Mesendoderm (in vitro differentiated cells): ENCODE data around the gene KLF6.
A peak's percentile ranks its signal among the peaks of the same experiment; 100 is the strongest.

Source experiments
- DNase-seq: peaks from one replicate; pipeline ENCODE4 v3.0.0; 2013
- H2AK5ac ChIP-seq: 2 replicates; pipeline ENCODE4 v1.6.1; 2013; ENCODE audit warnings: low read length, inconsistent platforms
- H2BK120ac ChIP-seq: 2 replicates; pipeline ENCODE4 v1.6.1; 2013; ENCODE audit warnings: low read depth, mild to moderate bottlenecking, low read length, moderate library complexity, mixed read lengths
- H2BK15ac ChIP-seq: replicated peaks from 2 replicates; pipeline ENCODE4 v1.6.1; 2013; ENCODE audit warnings: low read depth, mild to moderate bottlenecking, moderate library complexity
- H2BK5ac ChIP-seq: 2 replicates; pipeline ENCODE4 v1.6.1; 2013; ENCODE audit warnings: low read length, inconsistent platforms
- H3K18ac ChIP-seq: 2 replicates; pipeline ENCODE4 v1.6.1; 2013; ENCODE audit warnings: mild to moderate bottlenecking, low read length, mixed read lengths
- H3K23ac ChIP-seq: one replicate; pipeline ENCODE4 v1.6.1; 2013; ENCODE audit warnings: low read length
- H3K27ac ChIP-seq: 2 replicates; pipeline ENCODE4 v1.5.1; 2013; ENCODE audit warnings: low read depth, mild to moderate bottlenecking, inconsistent platforms, low read length, moderate library complexity
- H3K27me3 ChIP-seq: 2 replicates; pipeline ENCODE4 v1.6.1; 2013; ENCODE audit warnings: low read length, control low read depth, mild to moderate bottlenecking, inconsistent platforms; ENCODE audit not compliant: insufficient read depth, poor library complexity
- H3K36me3 ChIP-seq: 2 replicates; pipeline ENCODE4 v1.6.1; 2013; ENCODE audit warnings: low read length, inconsistent platforms; ENCODE audit not compliant: control insufficient read depth, insufficient read depth
- H3K4ac ChIP-seq: one replicate; pipeline ENCODE4 v1.6.1; 2013; ENCODE audit warnings: low read depth, mild to moderate bottlenecking, low read length, moderate library complexity
- H3K4me1 ChIP-seq: 2 replicates; pipeline ENCODE4 v1.6.1; 2013; ENCODE audit warnings: low read depth, low read length, inconsistent platforms; ENCODE audit not compliant: control insufficient read depth
- H3K4me2 ChIP-seq: 2 replicates; pipeline ENCODE4 v1.6.1; 2013; ENCODE audit warnings: low read length
- H3K4me3 ChIP-seq: 2 replicates; pipeline ENCODE4 v1.5.1; 2013; ENCODE audit warnings: mild to moderate bottlenecking, low read length
- H3K56ac ChIP-seq: one replicate; pipeline ENCODE4 v1.6.1; 2013; ENCODE audit warnings: low read length
- H3K79me1 ChIP-seq: 2 replicates; pipeline ENCODE4 v1.6.1; 2013; ENCODE audit warnings: low read length, inconsistent platforms
- H3K79me2 ChIP-seq: 2 replicates; pipeline ENCODE4 v1.6.1; 2013; ENCODE audit warnings: mild to moderate bottlenecking, low read length; ENCODE audit not compliant: control insufficient read depth, insufficient read depth
- H3K9ac ChIP-seq: 2 replicates; pipeline ENCODE4 v1.6.1; 2013; ENCODE audit warnings: low read length, inconsistent platforms
- H4K5ac ChIP-seq: one replicate; pipeline ENCODE4 v1.6.1; 2013; ENCODE audit warnings: low read length
- H4K8ac ChIP-seq: one replicate; pipeline ENCODE4 v1.6.1; 2013; ENCODE audit warnings: low read depth, mild to moderate bottlenecking, control low read depth, low read length, moderate library complexity
- WGBS: extraction: QIAGEN DNeasy Blood & Tissue Kit; methylation state at CpG from one replicate; pipeline ENCODE4 v1.1.7; 2013; ENCODE audit warnings: low lambda C conversion rate, missing lambda C conversion rate; ENCODE audit not compliant: insufficient coverage; ENCODE audit errors: extremely low coverage; 5-methylcytosine and 5-hydroxymethylcytosine counted together

The KLF6 gene

DNA sequence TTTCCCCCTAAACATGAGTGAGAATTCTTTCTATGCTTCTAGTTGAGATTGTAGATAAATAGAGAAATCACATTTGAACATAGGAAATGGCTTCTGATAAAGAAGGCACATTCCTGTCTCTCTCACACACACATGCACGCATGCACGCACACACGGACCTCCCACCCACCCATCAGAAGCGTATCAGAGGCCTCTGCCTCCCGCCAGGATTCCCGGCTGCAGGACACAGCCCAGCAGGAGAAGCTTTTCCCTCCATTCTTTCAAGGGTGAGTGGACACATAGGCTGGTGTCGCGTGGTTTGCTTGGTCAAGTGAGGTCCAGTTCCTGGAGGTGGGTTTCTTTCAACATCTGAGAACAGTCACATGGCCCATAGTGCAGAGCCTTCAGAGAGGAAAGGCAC, 34.2 kb downstream of the KLF6 start:
- Histone ChIP-seq H3K27me3 (no peaks in the 10 kb centered on the region), H2BK120ac (no peak overlapping the region), H3K79me1 (no peaks in the 10 kb centered on the region), H2BK15ac (no peak overlapping the region), H4K8ac (no peak overlapping the region), H2BK5ac (no peak overlapping the region), H3K4ac (no peak overlapping the region), H3K79me2 (no peaks in the 10 kb centered on the region), H4K5ac (no peak overlapping the region), H3K27ac (no peak overlapping the region), H3K4me3 (no peak overlapping the region), H3K4me1 (no peaks in the 10 kb centered on the region), H3K18ac (no peak overlapping the region), H3K56ac (no peak overlapping the region), H3K9ac (no peak overlapping the region), H3K23ac (no peak overlapping the region), H2AK5ac (no peak overlapping the region), H3K36me3 (no peaks in the 10 kb centered on the region), H3K4me2 (no peak overlapping the region)
- no peak for DNase-seq
- no CpG with 5 or more reads among the region's 8 CpGs for whole genome bisulfite sequencing

DNA sequence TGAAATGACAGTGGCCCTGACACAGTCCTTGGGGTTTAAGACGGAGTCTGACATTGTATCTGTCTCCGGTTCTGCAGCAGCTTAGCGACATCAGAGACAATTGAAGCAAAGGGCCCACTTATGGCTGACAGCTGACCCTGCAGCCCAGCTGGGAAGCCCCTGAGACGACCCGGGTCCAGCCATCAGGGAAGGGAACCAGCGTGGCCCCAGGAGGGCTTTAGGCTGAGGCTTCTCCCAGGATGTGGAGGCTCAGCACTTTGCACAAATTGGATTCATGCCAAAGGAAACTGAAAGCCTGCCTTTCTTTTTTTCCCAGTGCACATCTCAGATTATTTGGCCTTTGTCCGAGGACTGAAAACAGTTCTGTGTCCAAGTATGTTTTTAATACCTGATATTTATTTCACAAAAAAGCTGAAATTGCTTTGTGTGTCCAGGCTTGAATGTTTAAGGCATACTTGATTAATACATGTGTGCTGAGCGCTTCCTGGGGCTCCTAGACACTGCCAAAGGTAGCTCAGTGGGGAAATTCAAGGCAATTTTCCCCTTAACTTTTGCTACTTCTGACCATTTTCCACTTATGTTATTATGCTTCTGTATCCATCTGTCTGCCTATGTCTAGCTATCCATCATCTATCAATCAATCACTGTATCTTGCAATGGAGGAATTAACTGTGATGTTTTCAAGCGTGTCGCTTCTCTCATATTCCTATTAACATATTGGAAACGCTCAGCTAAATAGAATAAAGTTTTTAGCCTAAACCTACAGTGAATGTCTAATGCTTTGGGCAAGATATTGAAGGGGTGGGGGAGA, 34.8 kb downstream of the KLF6 start:
- WGBS, result no CpG with 5 or more reads among the region's 11 CpGs
- no peak overlapping the region for H3K27ac ChIP-seq

DNA sequence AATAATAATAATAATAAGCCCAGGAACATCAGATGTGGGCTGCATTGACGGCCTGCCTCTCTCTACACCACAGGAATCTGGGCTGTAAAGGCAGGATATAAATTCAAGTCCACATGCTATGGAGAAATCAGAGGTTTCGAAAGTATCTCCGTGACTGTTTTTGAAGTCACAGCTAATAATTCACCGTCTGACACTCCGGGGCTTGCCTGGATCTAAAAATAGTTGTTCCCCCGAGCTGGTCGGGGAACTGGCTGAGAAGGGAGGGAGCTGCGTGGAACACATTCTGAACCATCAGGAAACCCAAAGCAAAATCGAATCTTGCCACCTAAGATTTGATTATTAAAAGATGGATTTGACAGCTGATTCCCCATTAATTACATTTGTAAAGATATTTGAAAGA, 35.4 kb downstream of the KLF6 start:
- H3K27ac ChIP-seq, result no peak overlapping the region
- H3K4me2 ChIP-seq, result no peak overlapping the region
- peak overlapping the region; percentile 21 for H3K4ac ChIP-seq
- no peak overlapping the region for H3K23ac ChIP-seq
- no CpG with 5 or more reads among the region's 9 CpGs for WGBS
- no peak for DNase-seq
- no peaks in the 10 kb centered on the region for H3K4me1 ChIP-seq
- H3K9ac ChIP-seq, result no peak overlapping the region
- H2AK5ac ChIP-seq, result no peak overlapping the region
- no peaks in the 10 kb centered on the region for H3K79me2 ChIP-seq
- no peak overlapping the region for H3K4me3 ChIP-seq
- no peak overlapping the region for H4K5ac ChIP-seq
- H4K8ac ChIP-seq, result no peak overlapping the region
- no peaks in the 10 kb centered on the region for H3K36me3 ChIP-seq
- no peaks in the 10 kb centered on the region for H3K79me1 ChIP-seq
- H2BK5ac ChIP-seq, result no peak overlapping the region
- H2BK15ac ChIP-seq, result no peak overlapping the region
- no peak overlapping the region for H2BK120ac ChIP-seq
- no peaks in the 10 kb centered on the region for H3K27me3 ChIP-seq
- no peak overlapping the region for H3K18ac ChIP-seq
- no peak overlapping the region for H3K56ac ChIP-seq

More for the DNA sequence above, 34.8 kb downstream of the KLF6 start:
- no peak overlapping the region for H2BK15ac ChIP-seq
- no peak for DNase-seq
- no peak overlapping the region for H3K4me2 ChIP-seq
- H3K27me3 ChIP-seq, result no peaks in the 10 kb centered on the region
- H4K8ac ChIP-seq, result no peak overlapping the region
- no peak overlapping the region for H3K4ac ChIP-seq
- no peak overlapping the region for H4K5ac ChIP-seq
- no peak overlapping the region for H3K9ac ChIP-seq
- no peaks in the 10 kb centered on the region for H3K79me2 ChIP-seq
- no peak overlapping the region for H3K23ac ChIP-seq
- H3K4me3 ChIP-seq, result no peak overlapping the region
- H3K36me3 ChIP-seq, result no peaks in the 10 kb centered on the region
- no peak overlapping the region for H3K18ac ChIP-seq
- H3K79me1 ChIP-seq, result no peaks in the 10 kb centered on the region
- H2BK5ac ChIP-seq, result peak overlapping the region; percentile 12
- no peak overlapping the region for H2BK120ac ChIP-seq
- H3K56ac ChIP-seq, result no peak overlapping the region
- no peak overlapping the region for H2AK5ac ChIP-seq
- no peaks in the 10 kb centered on the region for H3K4me1 ChIP-seq

DNA sequence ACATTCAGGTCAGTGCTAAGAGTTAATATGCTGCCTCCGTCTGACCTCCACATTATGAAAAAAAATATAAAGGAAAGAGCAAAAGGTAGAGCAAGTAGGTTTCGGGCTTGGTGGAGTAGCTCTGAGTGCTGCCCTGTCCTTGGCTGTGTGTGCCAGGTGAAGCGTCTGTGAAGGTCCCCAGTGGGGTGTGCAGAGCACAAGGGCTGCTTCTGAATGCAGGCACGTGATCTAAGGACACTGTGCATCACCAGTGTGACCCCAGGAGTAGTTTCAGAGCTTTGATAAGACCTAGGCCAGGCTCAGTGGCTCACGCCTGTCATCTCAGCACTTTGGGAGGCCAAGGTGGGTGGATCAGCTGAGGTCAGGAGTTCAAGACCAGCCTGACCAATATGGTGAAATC, 36.0 kb downstream of the KLF6 start:
- Histone ChIP-seq H3K4me3 (no peak overlapping the region), H3K9ac (no peak overlapping the region), H3K18ac (no peak overlapping the region), H2AK5ac (no peak overlapping the region), H3K23ac (no peak overlapping the region), H3K27me3 (no peaks in the 10 kb centered on the region), H4K8ac (no peak overlapping the region), H3K4me1 (no peaks in the 10 kb centered on the region), H3K4me2 (no peak overlapping the region), H3K79me2 (no peaks in the 10 kb centered on the region), H2BK5ac (no peak overlapping the region), H2BK15ac (no peak overlapping the region), H2BK120ac (no peak overlapping the region), H3K79me1 (no peaks in the 10 kb centered on the region), H3K4ac (no peak overlapping the region), H3K27ac (no peak overlapping the region), H3K36me3 (no peaks in the 10 kb centered on the region), H3K56ac (no peak overlapping the region), H4K5ac (no peak overlapping the region)
- DNase-seq, result no peak
- no CpG with 5 or more reads among the region's 5 CpGs for WGBS

DNA sequence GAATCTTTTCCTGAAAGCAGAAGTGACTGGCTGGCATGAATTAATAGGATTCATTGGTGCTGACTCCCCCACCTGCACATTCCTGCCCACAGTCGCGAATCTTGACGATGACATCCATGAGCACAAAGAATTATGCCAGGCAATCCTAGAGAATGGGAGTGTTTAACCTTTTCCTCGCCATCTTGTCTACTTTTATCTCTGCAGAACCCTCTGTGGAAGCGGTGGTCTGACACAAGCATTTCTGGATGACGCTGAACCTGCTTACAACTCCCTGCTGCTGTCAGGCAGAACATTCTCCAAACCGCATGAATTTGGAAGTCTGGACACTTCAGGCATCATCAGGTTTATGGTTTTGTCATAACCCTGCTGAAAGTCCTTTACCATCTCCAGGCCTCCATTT, 36.5 kb downstream of the KLF6 start:
- Histone ChIP-seq H3K27ac (no peak overlapping the region), H3K4me1 (no peaks in the 10 kb centered on the region), H4K8ac (no peak overlapping the region), H3K56ac (no peak overlapping the region), H3K4me2 (no peak overlapping the region), H3K36me3 (no peaks in the 10 kb centered on the region), H3K4ac (no peak overlapping the region), H3K27me3 (no peaks in the 10 kb centered on the region), H3K79me1 (no peaks in the 10 kb centered on the region), H3K18ac (no peak overlapping the region), H2BK15ac (no peak overlapping the region), H4K5ac (no peak overlapping the region), H3K23ac (no peak overlapping the region), H3K79me2 (no peaks in the 10 kb centered on the region), H2BK5ac (no peak overlapping the region), H3K4me3 (no peak overlapping the region), H2AK5ac (no peak overlapping the region), H2BK120ac (no peak overlapping the region), H3K9ac (no peak overlapping the region)
- no CpG with 5 or more reads among the region's 7 CpGs for WGBS
- no peak for DNase-seq

DNA sequence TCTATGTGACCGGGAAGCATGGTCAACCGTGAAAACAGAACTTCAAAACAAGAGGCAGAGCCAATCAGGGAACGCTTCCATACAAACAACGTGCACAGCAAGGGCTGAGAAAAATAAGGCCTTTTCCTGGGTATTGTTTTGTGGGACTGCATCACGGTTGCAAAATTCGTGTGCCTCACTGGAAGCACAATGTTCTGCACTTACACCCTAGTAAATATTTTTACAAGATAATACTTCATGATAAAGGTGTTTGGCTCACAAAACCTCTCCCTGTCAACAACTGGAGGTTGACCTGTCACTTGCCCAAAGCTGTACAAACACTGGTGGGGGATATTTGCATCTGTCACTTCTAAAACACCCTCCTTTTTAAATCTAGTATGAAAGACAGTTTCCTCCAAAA, 37.0 kb downstream of the KLF6 start:
- Histone ChIP-seq H3K23ac (no peak overlapping the region), H3K4ac (no peak overlapping the region), H3K4me2 (no peak overlapping the region), H2BK120ac (no peak overlapping the region), H2BK5ac (no peak overlapping the region), H3K4me1 (no peaks in the 10 kb centered on the region), H3K79me1 (no peaks in the 10 kb centered on the region), H2AK5ac (no peak overlapping the region), H4K5ac (no peak overlapping the region), H3K27me3 (no peaks in the 10 kb centered on the region), H3K27ac (no peak overlapping the region), H3K4me3 (no peak overlapping the region), H4K8ac (no peak overlapping the region), H3K79me2 (no peaks in the 10 kb centered on the region), H3K56ac (no peak overlapping the region), H2BK15ac (no peak overlapping the region), H3K9ac (no peak overlapping the region), H3K18ac (no peak overlapping the region), H3K36me3 (no peaks in the 10 kb centered on the region)
- WGBS, result no CpG with 5 or more reads among the region's 6 CpGs
- DNase-seq, result no peak
